ENCODE data around the gene FEN1.

DNA sequence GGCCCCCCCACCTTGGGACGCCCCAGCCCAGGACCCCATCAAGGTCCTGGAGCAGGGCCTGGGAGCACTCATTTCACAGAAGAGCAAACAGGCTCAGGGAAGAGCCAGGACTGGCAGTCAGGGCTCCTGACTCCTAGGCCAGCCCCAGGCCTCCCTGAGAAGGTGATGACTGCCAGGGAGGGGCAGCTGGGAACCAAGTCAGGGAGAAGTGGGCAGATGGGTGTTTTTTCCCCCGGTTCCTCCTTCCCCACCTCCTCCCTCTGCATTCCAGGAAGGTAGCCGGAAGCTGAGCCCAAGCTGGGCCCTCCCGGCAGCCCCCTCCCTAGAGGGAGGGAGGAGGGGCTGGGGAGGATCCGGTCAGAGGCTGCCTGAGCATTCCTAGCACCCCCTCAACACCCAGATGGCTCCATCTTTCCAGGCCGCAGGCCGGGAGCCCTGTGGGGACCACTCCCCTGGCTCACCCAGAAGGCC, 20.7 kb upstream of the FEN1 start:
- TF ChIP-seq, protein P1, sequence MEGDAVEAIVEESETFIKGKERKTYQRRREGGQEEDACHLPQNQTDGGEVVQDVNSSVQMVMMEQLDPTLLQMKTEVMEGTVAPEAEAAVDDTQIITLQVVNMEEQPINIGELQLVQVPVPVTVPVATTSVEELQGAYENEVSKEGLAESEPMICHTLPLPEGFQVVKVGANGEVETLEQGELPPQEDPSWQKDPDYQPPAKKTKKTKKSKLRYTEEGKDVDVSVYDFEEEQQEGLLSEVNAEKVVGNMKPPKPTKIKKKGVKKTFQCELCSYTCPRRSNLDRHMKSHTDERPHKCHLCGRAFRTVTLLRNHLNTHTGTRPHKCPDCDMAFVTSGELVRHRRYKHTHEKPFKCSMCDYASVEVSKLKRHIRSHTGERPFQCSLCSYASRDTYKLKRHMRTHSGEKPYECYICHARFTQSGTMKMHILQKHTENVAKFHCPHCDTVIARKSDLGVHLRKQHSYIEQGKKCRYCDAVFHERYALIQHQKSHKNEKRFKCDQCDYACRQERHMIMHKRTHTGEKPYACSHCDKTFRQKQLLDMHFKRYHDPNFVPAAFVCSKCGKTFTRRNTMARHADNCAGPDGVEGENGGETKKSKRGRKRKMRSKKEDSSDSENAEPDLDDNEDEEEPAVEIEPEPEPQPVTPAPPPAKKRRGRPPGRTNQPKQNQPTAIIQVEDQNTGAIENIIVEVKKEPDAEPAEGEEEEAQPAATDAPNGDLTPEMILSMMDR (IDR thresholded peaks at IDR 0.05): no peak
- TF ChIP-seq POLR2A (IDR thresholded peaks at IDR 0.05) (no peak), EP300 (IDR thresholded peaks at IDR 0.05) (no peak)
